Neural progenitor cell (in vitro differentiated cells): ENCODE results near the gene ACOT4. TPM values are rescaled to one million over a fixed set of nuclear protein-coding genes. Genes with fewer than 3 reads are reported as not detected.

Experiments
- DNase-seq: peaks from one replicate; pipeline ENCODE4 v3.0.0-alpha.2; 2016; ENCODE audit warnings: low spot score
- H2AFZ ChIP-seq: fragments of 200-600 bp; sonication (generic); replicated peaks from 2 replicates; pipeline ENCODE4 v1.6.1; 2016; ENCODE audit warnings: antibody characterized with exemption
- H3F3A ChIP-seq: fragments of 200-600 bp; sonication (generic); 2 replicates; pipeline ENCODE4 v1.6.1; 2016; ENCODE audit warnings: antibody characterized with exemption, low read depth
- H3K27ac ChIP-seq: fragments of 200-600 bp; sonication (generic); 2 replicates; pipeline ENCODE4 v1.5.1; 2016; ENCODE audit warnings: mild to moderate bottlenecking
- H3K27me3 ChIP-seq: fragments of 200-600 bp; sonication (generic); 2 replicates; pipeline ENCODE4 v1.6.1; 2016; ENCODE audit warnings: mild to moderate bottlenecking, moderate library complexity
- H3K36me3 ChIP-seq: fragments of 200-600 bp; sonication (generic); 2 replicates; pipeline ENCODE4 v1.5.1; 2016
- H3K4me1 ChIP-seq: fragments of 200-600 bp; sonication (generic); 2 replicates; pipeline ENCODE4 v1.6.1; 2016; ENCODE audit warnings: mixed run types
- H3K4me2 ChIP-seq: fragments of 200-600 bp; sonication (generic); 2 replicates; pipeline ENCODE4 v1.6.1; 2016
- H3K4me3 ChIP-seq: fragments of 200-600 bp; sonication (generic); 2 replicates; pipeline ENCODE4 v1.5.1; 2016
- H3K79me2 ChIP-seq: fragments of 200-600 bp; sonication (generic); 2 replicates; pipeline ENCODE4 v1.6.1; 2016; ENCODE audit warnings: low read depth
- H3K9ac ChIP-seq: fragments of 200-600 bp; sonication (generic); 2 replicates; pipeline ENCODE4 v1.6.1; 2016
- H3K9me3 ChIP-seq: fragments of 200-600 bp; sonication (generic); 2 replicates; pipeline ENCODE4 v1.5.1; 2016; ENCODE audit warnings: low read depth
- H4K20me1 ChIP-seq: fragments of 200-600 bp; sonication (generic); 2 replicates; pipeline ENCODE4 v1.6.1; 2016; ENCODE audit warnings: low read depth
- H3K27ac Mint-ChIP-seq: 3 replicates; pipeline ENCODE4 v1.8.0; 2021; ENCODE audit warnings: mixed read lengths
- H3K27me3 Mint-ChIP-seq: 2 replicates; pipeline ENCODE4 v1.8.0; 2022; ENCODE audit warnings: low read depth, mild to moderate bottlenecking, inconsistent platforms, moderate library complexity, mixed read lengths; ENCODE audit not compliant: insufficient read depth
- H3K36me3 Mint-ChIP-seq: 3 replicates; pipeline ENCODE4 v1.8.0; 2021; ENCODE audit warnings: mixed read lengths
- H3K4me1 Mint-ChIP-seq: 3 replicates; pipeline ENCODE4 v1.8.0; 2021; ENCODE audit warnings: mixed read lengths
- H3K4me3 Mint-ChIP-seq: 3 replicates; pipeline ENCODE4 v1.8.0; 2021; ENCODE audit warnings: mild to moderate bottlenecking, moderate library complexity, mixed read lengths
- H3K9me3 Mint-ChIP-seq: 3 replicates; pipeline ENCODE4 v1.8.0; 2020; ENCODE audit warnings: mixed read lengths
- EZH2 ChIP-seq: fragments of 200-600 bp; sonication (generic); IDR thresholded peaks from 2 replicates; pipeline ENCODE4 v1.6.1; 2017; ENCODE audit warnings: antibody characterized with exemption, mild to moderate bottlenecking, moderate library complexity
- EZH2phosphoT487 ChIP-seq: fragments of 200-600 bp; sonication (generic); IDR thresholded peaks from 2 replicates; pipeline ENCODE4 v1.6.1; 2017; ENCODE audit warnings: antibody characterized with exemption
- total RNA-seq: library from RNA; depleted of rRNA; stranded (reverse); fragments of >200 nt; gene quantifications from 2 replicates; pipeline ENCODE4 v1.2.3, GENCODE V29; 2015; ENCODE audit warnings: low replicate concordance
- TF ChIP-seq, protein P1 (sequence below): fragments of 200-600 bp; sonication (generic); IDR thresholded peaks from 2 replicates; pipeline ENCODE4 v1.5.1; 2017; ENCODE audit warnings: antibody characterized with exemption, mild to moderate bottlenecking

The ACOT4 gene
- total RNA-seq, 1 donor from 2014 or later = not detected

DNA sequence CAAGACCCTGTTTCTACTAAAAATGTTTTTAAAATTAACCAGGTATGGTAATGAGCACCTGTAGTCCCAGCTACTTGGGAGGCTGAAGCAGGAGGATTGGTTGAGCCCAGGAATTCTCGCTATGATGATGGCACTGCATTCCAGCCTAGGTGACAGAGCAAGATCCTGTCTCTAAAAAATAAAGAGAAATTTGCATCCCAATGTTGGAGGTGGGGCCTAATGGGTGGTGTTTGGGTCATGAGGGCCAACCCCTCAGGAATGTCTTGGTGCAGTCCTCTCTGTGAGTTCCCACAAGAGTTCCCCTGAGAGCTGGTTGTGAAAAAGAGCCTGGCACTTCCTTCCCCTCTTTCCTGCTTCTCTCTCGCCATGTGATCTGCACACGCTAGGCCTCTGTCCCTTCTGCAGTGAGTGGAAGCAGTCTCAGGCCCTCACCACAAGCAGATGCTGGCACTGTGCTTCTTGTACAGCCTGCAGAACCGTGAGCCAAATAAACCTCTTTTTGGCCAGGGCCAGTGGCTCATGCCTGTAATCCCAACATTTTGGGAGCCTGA, 31.9 kb downstream of the ACOT4 start:
- Mint-ChIP-seq H3K9me3 (no peaks in the 10 kb centered on the region), H3K27me3 (no peaks in the 10 kb centered on the region), H3K36me3 (no peaks in the 10 kb centered on the region), H3K4me1 (no peaks in the 10 kb centered on the region), H3K4me3 (no peak overlapping the region), H3K27ac (no peak overlapping the region)
- Histone ChIP-seq H2AFZ (no peak overlapping the region), H3K36me3 (no peaks in the 10 kb centered on the region), H3K4me3 (no peak overlapping the region), H3F3A (no peaks in the 10 kb centered on the region), H3K4me1 (no peaks in the 10 kb centered on the region), H4K20me1 (no peaks in the 10 kb centered on the region), H3K9ac (no peak overlapping the region), H3K27me3 (peaks cover 21% of the 10 kb centered on the region), H3K4me2 (no peak overlapping the region), H3K27ac (no peak overlapping the region), H3K9me3 (no peaks in the 10 kb centered on the region), H3K79me2 (no peaks in the 10 kb centered on the region)
- no peak for DNase-seq
- TF ChIP-seq EZH2phosphoT487 (no peak), EZH2 (no peak)
- TF ChIP-seq, protein P1, sequence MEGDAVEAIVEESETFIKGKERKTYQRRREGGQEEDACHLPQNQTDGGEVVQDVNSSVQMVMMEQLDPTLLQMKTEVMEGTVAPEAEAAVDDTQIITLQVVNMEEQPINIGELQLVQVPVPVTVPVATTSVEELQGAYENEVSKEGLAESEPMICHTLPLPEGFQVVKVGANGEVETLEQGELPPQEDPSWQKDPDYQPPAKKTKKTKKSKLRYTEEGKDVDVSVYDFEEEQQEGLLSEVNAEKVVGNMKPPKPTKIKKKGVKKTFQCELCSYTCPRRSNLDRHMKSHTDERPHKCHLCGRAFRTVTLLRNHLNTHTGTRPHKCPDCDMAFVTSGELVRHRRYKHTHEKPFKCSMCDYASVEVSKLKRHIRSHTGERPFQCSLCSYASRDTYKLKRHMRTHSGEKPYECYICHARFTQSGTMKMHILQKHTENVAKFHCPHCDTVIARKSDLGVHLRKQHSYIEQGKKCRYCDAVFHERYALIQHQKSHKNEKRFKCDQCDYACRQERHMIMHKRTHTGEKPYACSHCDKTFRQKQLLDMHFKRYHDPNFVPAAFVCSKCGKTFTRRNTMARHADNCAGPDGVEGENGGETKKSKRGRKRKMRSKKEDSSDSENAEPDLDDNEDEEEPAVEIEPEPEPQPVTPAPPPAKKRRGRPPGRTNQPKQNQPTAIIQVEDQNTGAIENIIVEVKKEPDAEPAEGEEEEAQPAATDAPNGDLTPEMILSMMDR = no peak

DNA sequence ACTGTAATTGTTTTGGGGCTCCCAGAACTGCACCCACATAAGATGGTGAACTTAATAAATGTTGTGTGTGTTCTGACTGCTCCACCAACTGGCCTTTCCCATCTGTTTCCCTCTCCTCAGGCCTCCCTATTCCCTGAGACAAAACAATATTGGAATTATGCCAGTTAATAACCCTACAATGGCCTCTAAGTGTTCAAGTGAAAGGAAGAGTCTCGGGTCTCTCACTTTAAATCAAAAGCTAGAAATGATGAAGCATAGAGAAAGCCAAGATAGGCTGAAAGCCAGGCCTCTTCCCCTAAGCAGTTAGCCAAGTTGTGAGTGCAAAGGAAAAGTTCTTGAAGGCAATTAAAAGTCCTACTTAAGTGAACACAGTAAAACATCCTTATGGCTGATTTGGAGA, 34.0 kb downstream of the ACOT4 start:
- no peak overlapping the region for H3K27ac Mint-ChIP-seq
- no peaks in the 10 kb centered on the region for H3K36me3 Mint-ChIP-seq

DNA sequence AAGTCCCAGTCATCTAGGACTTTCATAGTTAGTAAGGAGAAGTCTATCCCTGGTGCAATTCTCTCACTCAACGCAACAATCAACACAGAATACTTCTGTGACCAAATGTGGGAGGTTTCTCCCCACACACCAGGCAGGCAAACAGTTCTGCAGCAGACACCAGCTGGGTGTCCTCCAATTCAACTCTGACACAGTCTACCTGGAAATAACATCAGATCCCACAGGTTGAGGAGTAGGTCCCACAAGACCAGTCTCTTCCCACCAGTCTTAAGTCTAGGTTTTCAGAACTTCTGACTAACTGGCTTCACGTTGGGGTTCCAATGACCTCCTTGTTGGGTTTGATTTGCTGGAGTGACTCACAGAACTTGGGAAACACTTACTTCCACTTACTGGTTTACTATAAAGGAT, 35.5 kb downstream of the ACOT4 start:
- Histone ChIP-seq H3K79me2 (no peaks in the 10 kb centered on the region), H4K20me1 (no peaks in the 10 kb centered on the region), H3K27ac (no peak overlapping the region), H3K4me1 (no peaks in the 10 kb centered on the region), H3K9me3 (no peaks in the 10 kb centered on the region), H3K9ac (no peak overlapping the region), H3F3A (no peaks in the 10 kb centered on the region), H3K27me3 (no peaks in the 10 kb centered on the region), H2AFZ (no peak overlapping the region), H3K36me3 (no peaks in the 10 kb centered on the region), H3K4me2 (no peak overlapping the region), H3K4me3 (no peak overlapping the region)
- Mint-ChIP-seq H3K9me3 (no peaks in the 10 kb centered on the region), H3K27me3 (no peaks in the 10 kb centered on the region), H3K4me1 (no peaks in the 10 kb centered on the region), H3K36me3 (no peaks in the 10 kb centered on the region), H3K27ac (no peak overlapping the region), H3K4me3 (no peak overlapping the region)
- TF ChIP-seq EZH2phosphoT487 (no peak), EZH2 (no peak)
- TF ChIP-seq, protein P1 = no peak
- DNase-seq = no peak

More for the DNA sequence above, 34.0 kb downstream of the ACOT4 start:
- Histone ChIP-seq H3K4me2 (no peak overlapping the region), H3K4me1 (no peaks in the 10 kb centered on the region), H3K27me3 (peaks cover 2% of the 10 kb centered on the region), H3K9ac (no peak overlapping the region), H3K4me3 (no peak overlapping the region), H3K27ac (no peak overlapping the region), H3F3A (no peaks in the 10 kb centered on the region), H3K79me2 (no peaks in the 10 kb centered on the region), H3K9me3 (no peaks in the 10 kb centered on the region), H2AFZ (no peak overlapping the region), H3K36me3 (no peaks in the 10 kb centered on the region), H4K20me1 (no peaks in the 10 kb centered on the region)
- Mint-ChIP-seq H3K4me1 (no peaks in the 10 kb centered on the region), H3K27me3 (no peaks in the 10 kb centered on the region), H3K4me3 (no peak overlapping the region), H3K9me3 (no peaks in the 10 kb centered on the region)
- DNase-seq = no peak
- TF ChIP-seq EZH2phosphoT487 = no peak
- TF ChIP-seq EZH2 = no peak
- TF ChIP-seq, protein P1 = no peak
